ENCODE results near the gene CRYBA1.
"Not testable (repeated sequence)": the region's sequence is repeated elsewhere in the genome, so short reads cannot be mapped to it uniquely, and the experiment has no call there.

CRYBA1 gene, protein sequence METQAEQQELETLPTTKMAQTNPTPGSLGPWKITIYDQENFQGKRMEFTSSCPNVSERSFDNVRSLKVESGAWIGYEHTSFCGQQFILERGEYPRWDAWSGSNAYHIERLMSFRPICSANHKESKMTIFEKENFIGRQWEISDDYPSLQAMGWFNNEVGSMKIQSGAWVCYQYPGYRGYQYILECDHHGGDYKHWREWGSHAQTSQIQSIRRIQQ

DNA sequence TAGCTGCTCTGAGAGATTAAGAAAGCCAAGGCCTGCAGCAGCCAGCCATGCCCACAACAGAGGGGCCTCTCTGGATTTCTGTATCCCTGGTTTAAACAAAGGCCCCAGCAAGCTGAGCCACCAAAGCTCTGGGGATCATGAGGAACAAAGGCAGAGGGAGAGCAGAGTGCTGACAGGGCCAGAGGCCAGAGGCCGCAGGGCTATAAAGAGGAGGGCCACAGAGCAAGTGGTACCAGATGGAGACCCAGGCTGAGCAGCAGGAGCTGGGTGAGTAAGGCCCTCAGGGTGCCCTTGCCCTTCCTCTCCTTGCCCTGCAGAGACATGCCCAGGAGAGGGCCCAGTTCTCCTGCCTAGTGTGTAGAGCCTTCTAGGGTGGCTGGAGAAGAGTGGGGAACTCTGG lies at the start of gene CRYBA1:
TSS of gene CRYBA1 (plus strand) at position 232 of the 400 bp plus-strand sequence. CDS start at position 237, 5 bp downstream.
- DNase-seq: peak; percentile 61

GRCh38 chr17:29197516-29198272 lies 49.0 kb upstream of the CRYBA1 start:
- DNase-seq: no peak

- not testable (repeated sequence) for DNase-seq
Measured at GRCh38 chr17:29204068-29204804, 42.4 kb upstream of the CRYBA1 start.

DNA sequence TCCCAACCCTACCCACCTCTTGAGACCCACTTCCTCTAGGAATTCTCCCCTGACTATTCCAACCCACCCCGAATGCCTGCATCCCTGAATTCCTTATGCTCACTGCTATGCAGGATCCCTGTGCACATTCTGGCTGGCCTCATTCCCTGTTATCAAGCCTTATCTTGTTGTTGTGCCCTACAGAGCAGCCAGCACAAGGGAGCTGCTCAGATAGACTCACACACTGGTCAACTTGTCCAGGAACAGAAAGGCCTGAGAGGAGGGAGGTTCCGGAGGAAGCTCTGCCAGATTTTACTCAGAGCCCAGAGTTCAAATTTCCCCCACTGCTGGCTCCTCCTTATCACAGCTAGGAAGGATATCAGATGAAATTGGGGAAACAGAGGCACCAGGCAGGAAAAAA lies 41.6 kb upstream of the CRYBA1 start:
- no peak for DNase-seq

GRCh38 chr17:29207975-29208374 lies 38.7 kb upstream of the CRYBA1 start:
- no peak for DNase-seq

- DNase-seq: no peak
Measured at GRCh38 chr17:29209073-29209472, 37.6 kb upstream of the CRYBA1 start.

- no peak for DNase-seq
Measured at GRCh38 chr17:29210879-29211278, 35.8 kb upstream of the CRYBA1 start.

DNA sequence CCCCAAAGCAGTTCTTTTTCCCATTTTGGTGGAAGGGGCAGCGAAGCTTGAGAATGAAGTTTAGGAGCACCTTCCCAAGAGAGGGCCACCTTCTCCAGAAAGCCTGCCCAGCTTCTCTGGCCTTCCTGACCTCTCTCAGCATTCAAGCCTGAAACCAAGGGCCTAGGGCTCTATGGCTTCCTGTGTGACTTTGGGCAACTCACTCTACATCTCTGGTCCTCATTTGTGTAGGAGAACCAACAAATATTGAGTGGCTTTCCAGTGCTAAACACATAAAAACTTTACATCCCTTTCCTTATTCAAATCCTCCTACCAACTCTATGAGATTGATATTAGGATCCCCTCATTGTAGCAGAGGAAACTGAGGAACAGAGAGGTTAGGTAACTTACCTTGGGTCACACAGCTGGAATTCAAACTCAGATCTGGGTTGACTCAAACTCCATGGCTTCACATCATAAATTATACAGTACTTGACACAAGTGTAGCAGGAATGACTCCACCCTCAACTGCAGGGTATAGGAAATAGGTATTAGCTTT lies 34.5 kb upstream of the CRYBA1 start:
- DNase-seq: no peak

DNA sequence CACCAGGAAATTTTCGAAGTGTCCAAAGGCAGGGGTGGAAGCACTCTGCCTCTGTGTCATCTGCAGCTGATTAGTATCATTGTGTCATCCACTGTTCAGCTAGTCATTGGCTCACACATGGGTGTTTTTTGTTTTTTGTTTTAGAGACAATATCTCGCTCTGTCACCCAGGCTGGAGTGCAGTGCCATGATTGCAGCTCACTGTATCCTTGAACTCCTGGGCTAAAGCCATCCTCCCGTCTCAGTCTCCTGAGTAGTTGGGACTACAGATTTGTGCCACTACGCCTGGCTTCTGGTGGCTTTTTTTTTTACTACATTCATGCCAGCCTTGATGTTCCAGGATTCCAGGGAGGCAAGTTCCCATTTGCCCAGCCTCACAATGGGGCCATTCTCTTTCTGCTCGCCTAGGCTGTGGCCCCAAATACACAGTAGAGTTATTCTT lies 34.0 kb upstream of the CRYBA1 start:
- DNase-seq: no peak

- no peak for DNase-seq
Measured at GRCh38 chr17:29214215-29215146, 32.2 kb upstream of the CRYBA1 start.

GRCh38 chr17:29215174-29215573 lies 31.5 kb upstream of the CRYBA1 start:
- DNase-seq: no peak

DNA sequence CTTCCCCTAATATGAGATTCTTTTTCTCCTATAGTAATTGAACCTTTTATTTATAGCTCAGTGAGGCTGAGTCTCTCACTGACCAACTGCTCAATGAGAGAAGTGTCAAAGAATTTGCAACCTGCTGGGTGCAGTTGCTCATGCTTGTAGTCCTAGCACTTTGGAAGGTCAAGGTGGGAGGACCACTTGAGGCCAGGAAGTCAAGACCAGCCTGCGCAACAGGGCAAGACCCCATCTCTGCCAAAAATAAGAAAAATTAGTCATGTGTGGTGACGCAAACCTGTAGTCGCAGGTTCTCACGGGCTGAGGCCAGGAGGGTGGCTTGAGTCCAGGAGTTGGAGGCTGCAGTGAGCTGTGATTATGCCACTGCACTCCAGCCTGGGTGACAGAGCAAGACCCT lies 30.9 kb upstream of the CRYBA1 start:
- no peak for DNase-seq

DNA sequence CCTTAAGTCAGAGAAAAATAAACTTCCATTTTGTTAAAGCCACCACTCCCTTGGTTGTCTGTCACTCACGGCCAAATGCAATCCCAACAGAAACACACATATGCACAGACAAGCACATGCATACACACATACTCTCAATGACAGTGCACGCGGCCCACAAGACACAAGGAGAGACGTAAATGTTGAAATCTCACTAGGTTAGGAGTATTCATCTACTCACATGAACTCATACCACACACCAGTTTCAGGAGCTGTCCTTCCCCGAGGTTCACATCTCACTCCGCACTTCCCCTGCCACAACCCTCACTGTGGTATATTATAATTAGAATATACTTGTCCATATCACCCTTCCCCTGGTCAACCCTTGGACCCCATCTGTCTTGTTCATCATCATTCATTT lies 30.5 kb upstream of the CRYBA1 start:
- no peak for DNase-seq

- DNase-seq: peak; percentile 84
Measured at GRCh38 chr17:29216856-29217255, 29.8 kb upstream of the CRYBA1 start.

DNA sequence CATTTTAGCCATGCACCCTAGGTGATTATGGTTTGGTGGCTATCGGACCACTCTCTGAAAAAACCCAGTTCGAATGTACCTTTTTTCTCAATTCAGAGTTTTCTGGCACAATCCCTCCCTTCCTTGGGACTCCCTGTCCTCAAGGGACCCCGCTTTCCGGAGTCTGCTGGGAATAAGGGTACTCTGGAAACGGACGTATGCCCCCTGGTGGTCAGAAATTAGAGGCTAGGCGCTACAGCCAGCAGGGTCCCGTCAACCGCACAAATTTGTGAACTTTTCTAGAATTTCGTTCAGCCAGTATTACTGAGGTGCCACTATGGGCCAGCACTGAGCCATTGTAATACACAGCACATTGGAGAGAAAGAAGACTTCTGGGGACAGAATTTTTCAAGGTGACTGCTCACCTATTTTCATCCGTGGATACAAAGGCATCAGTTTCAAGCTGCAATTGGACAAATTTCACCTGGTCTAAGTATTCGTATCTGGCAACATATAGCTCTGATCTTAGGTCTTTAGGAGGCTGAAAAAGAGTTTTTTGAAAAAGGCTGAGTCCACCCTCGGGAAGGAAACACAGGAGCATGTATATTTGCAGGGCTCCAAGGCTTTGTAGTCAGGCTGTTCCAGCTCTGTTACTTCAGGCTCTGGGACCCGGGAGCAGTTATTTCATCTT lies 27.1 kb upstream of the CRYBA1 start:
- peak; percentile 93 for DNase-seq

DNA sequence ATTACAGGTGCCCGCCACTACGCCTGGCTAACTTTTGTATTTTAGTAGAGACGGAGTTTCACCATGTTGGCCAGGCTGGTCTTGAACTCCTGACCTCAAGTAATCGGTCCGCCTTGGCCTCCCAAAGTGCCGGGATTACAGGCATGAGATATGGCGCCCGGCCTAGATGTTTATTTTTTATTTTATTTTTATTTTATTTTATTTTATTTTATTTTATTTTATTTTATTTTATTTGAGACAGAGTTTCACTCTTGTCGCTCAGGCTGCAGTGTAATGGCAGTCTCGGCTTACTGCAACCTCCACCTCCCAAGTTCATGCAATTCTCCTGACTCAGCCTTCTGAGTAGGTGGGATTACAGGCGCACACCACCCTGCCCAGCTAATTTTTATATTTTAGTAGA lies 25.3 kb upstream of the CRYBA1 start:
- not testable (repeated sequence) for DNase-seq

DNA sequence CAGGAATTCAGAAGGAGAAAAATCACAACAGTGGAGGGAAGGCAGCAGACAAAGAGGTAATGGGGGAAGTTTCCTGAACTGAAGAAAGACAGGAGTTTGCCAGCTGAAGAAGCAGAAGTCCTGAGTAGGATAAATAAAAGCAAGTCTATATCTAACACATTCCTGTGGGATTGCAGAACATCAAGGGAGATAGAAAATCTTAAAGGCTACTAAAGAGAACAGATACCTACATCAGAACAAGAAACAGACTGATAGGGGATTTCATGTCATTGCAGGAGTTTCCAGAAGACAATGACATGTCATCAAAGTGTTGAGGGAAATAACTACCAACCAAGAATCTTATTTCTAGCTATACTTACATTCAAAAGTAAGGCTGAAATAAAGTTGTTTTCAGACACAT lies 21.3 kb upstream of the CRYBA1 start:
- no peak for DNase-seq

- no peak for DNase-seq
Measured at GRCh38 chr17:29233301-29233700, 13.4 kb upstream of the CRYBA1 start.

DNA sequence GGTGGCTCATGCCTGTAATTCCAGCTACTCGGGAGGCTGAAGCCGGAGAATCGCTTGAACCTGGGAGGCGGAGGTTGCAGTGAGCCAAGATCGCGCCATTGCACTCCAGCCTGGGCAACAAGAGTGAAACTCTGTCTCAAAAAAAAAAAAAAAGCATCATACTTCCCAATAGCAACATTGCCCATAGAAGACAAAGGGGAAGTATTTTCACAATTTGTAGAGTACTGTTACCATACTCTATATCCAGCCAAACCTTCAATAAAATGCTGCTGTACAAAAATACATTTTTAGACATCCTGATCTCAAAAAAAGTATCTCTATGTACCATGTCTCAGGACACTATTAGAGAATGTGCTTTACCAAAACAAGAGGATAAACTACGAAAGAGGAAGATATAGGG lies 11.7 kb upstream of the CRYBA1 start:
- DNase-seq: not testable (repeated sequence)

DNA sequence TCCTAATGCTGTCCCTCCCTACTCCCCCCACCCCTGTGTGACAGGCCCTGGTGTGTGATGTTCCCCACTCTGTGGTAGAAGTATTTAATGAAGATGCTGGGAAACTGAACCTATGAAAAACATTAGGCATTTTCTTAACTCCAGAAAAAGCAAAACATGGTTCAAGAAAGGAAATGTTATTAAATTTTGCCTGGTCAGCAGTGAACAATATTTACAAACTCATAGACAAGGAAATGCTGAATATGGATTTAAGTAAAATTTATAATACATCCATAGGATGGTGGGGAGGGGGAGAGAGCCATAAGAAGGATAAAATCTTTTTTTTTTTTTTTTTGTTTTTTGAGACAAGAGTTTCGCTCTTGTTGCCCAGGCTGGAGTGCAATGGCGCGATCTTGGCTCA lies 10.8 kb upstream of the CRYBA1 start:
- DNase-seq: peak; percentile 12

- peak; percentile 22 for DNase-seq
Measured at GRCh38 chr17:29237476-29238132, 9.1 kb upstream of the CRYBA1 start.

Measured in islet precursor cell (in vitro differentiated cells).